GM21423 (cell line): ENCODE results near the gene ITGAL.

Experiments used
- ATAC-seq: cut with Tn5 transposase; IDR thresholded peaks from one replicate; pipeline ENCODE4 v1.9.1; 2021; ENCODE audit warnings: mild to moderate bottlenecking, moderate library complexity; ENCODE audit not compliant: unreplicated experiment

Gene ITGAL

DNA sequence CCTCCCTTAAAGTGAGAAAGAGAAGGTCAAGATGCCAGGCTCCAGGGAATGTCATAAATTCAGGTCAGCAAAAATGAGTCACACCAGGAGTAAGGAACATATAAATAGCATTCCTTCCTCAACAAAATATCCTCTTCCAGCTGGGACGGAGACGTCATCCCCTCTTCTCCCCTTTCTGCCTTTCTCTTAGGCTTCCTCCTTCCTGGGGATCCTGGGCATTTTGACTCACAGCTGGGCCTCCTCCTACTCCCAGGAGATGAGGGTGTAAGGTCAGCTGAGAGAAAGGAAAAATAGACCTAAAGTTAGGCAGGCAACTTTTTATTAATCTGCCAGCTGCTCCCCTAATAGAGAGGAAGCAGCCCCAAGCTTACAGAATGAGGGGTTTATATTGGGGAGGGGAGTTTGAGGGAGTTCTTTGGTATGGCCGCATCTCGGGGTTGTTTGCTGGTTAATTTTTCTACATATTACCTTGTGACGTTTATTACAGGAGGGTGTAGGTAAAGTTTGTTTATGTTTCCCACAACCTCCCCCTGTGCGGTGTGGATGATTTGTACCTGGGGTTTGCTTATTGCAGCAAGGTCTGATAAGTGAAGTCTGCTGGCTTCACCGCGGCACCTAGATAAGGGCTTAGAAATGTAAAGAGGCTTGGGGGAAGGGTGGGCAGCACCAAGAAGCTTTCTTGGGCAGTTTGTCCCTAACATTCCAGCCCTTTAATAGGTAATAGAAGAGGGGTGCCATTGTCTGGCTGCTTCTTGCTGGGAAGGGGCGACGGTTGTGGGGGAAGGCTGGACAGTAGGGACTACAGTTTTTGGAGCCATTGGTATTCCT lies 69.2 kb downstream of the ITGAL start:
- no peak for ATAC-seq

DNA sequence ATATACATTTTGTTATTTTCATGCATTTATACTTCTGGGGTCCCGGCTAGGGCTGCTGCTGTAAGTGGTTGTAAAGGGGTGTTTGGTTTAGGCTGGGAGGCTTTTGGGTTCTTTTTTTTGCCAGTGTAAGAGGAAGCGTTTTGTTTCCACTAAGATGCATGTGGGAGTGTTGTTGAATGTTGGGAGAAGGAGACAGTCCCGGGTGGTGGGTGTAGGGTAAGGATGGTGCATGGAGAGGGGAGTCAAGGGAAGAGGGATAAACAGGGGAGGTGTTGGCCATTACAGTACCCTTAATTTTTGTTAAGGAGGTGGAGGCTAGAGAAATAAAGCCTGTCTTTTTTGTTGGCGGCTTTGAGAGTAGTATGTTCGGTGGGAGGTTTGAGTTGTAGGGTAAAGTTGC lies 70.5 kb downstream of the ITGAL start:
- no peak for ATAC-seq

DNA sequence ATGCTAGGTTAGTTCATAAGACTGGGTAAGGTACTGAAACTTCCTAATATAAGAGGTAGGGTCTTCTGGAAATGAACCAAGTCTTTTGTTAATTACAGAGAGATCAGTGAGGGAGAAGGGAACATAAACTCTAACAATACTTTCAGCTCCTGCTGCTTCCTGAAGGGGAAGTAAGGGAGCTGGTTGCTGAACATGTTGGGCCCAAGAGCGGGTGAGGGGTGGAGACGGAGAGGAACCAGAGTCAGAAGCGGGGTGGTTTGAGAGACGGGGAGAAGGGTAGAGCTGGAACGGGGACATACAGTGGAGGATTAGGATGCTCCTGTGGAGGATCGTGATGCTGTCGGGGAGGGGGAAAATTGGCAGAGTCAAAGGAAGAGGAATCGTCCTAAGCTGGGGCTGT lies 73.6 kb downstream of the ITGAL start:
- ATAC-seq: no peak

DNA sequence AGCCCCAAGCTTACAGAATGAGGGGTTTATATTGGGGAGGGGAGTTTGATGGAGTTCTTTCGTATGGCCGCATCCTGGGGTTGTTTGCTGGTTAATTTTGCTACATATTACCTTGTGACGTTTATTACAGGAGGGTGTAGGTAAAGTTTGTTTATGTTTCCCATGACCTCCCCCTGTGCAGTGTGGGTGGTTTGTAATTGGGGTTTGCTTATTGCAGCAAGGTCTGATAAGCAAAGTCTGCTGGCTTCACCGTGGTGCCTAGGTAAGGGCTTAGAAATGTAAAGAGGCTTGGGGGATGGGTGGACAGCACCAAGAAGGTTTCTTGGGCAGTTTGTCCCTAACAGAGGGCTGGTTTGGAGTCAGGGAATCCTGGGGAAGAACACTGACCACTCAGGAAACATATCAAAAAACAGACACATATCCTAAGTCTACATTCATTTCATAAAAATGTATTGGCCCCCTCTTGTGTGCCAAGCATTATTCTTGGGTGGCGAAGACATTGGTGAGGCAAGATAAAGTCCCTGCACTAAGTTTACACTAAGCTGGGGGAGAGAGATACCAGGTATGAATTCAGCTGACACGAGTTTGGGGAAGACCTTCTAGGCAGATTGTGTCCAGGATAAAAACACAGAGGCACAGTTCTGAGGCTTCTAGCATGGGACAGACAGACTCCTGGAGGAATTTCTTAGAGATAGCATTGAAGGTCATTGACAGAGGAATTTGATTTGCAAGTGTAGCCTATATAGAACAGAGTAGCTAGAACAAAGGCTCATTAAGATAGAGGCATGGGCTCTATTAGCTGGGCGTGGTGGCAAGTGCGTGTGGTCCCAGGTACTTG lies 76.1 kb downstream of the ITGAL start:
- no peak for ATAC-seq

DNA sequence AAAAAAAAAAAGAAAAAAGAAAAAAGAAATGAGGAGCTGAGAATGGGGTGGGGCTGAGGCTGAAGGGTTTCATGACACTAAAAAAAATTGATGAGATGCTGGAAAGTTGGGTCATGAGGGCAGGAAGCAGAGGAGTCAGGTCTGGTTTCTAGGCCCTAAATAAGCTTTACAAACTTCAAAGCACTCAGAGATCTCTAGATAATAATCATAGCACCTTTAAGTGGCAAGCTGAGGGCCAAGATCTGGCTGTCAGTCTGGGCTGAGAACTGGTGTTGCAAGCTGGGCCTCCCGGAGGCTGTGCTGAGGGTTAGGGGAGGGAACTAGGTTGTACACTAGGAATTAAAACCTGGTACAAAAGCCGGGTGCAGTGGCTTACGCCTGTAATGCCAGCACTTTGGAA lies 79.2 kb downstream of the ITGAL start:
- ATAC-seq: no peak

DNA sequence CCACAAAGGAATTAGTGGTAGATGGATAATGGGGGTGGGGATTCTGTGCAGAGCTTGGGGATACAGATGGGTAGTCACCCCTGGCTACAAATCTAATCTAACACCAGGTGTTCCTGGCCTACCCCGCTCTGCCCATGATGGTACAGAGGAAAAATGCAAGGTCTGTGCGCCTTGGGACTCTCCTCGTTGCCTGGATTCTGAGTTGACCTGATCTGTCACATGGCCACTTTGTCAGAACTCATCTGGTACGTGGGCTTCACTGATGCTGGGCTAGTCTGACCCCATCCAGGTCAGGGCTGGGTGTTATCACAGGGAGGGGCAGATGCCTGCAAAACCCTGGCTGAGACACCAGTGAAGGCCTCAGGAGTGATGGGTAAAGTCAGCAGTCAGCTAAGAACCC lies 80.4 kb downstream of the ITGAL start:
- ATAC-seq: no peak

DNA sequence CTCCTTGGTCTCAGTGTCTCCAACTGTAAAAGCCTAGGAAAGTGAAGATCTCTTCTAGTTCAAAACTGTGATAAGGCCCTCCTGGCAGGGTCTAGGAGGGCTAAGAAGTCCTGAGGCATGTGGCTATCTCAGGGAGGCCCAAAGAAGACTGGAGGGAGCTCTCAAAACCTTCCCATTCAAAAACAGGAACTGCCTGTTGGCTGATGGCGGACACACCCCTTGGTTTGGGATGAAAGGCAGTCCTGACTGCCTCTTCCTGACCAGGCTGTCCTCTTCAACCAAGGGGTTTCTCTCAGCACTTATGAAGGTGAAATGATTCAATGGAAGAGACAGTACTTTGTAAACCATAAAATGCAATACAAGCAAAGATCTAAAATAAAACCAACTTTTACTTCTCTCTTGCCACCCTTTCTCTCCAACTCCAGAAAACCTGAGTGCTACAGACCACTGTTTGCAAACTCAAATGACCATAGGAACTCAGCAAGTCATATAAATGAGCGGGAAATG lies 80.9 kb downstream of the ITGAL start:
- ATAC-seq: no peak

DNA sequence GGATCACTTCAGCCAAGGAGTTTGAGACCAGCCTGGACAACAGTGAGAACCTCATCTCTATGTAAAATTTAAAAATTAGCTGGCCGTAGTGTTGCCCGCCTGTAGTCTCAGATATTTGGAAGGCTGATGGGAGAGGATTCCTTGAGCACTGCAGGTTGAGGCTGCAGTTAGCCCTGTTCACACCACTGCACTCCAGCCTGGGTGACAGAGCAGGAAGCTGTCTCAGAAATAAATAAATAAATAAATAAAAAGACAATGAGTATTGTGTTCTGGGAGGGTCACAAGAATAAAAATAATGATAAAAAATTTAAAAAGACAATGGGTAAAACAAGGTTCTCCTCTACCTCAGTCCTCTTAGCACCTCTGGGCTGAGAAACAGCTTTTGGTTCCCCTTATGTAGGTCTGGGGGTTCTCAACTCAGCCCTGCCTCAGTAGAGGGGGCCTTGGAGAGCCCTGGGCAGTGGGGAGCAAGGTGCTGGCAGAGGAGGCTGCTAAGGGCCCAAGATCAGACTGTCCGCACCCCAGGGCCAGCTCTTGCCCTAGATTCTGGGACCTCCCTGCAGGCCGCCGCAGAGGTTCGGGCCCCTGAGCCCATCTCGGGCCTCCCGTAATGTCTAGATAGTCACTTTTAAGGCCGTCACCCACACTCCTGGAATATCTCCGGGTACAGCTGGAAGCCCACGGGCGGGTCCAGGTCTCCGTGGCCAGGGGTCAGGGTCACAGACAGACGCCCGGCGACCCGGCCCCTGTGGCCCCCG lies 82.2 kb downstream of the ITGAL start:
- ATAC-seq: no peak

DNA sequence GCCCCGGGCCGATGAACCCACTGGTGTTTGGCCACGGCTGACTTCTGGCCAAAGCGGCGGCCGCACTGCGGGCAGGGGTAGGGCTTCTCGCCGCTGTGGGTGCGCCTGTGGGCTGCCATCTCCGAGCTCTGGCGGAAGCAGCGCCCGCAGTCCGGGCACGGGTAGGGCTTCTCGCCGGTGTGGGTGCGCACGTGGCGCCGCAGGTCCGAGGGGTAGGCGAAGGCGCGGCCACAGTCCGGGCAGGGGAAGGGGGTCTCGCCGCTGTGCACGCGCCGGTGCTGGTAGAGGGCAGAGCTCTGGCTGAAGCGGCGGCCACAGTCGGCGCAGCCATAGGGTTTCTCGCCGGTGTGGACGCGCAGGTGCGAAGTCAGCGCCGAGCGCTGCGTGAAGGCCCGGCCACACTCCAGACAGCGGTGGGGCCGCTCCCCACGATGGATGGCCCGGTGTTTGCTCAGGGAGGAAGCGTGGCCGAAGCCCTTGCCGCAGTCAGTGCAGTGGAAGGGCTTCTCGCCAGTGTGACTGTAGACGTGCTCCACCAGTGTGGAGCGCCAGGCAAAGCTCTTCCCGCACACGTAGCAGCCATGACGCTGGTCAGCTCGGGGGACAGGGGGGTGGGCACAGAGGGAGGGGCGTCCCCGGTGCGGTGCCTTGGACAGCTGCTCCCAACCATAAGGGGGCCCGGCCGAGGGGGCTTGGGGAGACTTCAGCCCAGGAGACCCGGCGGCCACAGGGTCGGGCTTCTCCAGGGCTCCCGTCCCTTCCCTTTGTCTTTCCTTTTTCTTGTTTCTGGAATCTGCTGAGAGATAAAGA lies 83.0 kb downstream of the ITGAL start:
- ATAC-seq: no peak

DNA sequence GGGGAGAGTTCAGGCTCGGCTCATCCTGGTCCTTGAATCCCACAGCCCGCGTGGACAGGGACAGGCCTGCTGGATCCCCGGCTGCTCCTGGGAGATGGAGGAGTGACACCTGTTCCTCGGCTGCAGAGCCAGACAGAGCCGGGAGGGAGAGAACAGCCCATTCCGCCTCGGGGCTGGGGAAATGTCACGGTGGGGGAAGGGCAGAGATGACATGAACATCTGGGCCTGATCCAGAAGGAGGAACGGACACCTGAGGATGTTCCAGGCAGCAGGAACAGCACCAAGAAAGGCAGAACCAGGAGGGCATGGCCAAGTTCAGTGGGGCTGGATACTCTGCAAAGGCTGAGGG lies 83.6 kb downstream of the ITGAL start:
- ATAC-seq: no peak

DNA sequence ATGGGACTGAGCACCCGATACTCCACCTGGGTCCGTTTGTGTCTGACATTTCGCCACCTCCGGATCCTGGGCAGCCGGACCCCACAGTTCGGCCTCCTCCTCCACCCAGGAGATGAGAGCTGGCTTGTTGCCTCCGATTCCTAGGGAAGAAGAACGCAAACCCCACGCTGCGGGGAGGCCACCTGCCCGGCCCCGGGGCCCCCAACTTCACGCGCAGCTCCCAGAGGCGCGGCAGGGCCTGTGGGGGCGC lies 85.1 kb downstream of the ITGAL start:
- ATAC-seq: peak; percentile 15

DNA sequence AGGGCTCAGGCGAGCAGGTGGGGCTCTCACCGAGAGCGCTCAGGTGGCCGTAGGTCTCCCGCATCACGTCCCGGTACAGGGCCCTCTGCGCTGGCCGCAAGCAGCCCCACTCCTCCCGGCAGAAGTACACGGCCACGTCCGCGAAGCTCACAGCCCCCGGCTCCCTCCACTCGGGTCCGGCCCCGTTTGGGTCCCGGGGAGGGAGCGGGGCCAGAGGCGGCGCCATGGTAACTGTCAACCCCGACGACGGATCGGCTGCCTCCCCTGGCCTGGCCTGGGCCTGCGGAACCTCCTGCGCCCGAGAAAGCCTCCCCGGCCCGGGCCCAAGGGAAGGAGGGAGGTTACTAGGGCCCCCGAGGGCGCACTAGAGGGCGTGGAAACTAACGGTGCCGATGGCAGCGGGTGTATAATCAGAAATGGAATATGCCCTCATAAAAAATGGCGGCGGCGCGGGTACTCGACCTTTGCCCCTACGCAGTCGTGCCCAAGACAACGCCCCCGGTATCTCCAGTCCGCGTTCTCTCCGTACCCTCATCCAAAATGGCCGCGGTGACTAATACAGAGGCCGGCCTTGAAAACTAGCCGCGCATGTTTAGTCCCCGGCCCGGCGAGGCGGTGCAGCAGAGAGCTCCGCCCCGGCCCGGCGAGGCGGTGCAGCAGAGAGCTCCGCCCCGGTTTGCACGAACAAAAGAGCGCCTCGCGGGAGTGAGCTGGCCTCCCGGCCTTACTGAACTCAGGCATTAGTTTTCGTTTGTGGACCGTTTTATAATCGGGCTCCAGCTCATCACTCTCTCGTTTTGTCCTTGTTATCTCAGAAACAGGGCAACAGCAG lies 85.6 kb downstream of the ITGAL start, which contains the start of gene ZNF764:
TSS of gene ZNF764 (minus strand) at position 418 of the 832 bp plus-strand sequence. CDS start at position 226, 192 bp downstream.
- peak; percentile 92 for ATAC-seq

DNA sequence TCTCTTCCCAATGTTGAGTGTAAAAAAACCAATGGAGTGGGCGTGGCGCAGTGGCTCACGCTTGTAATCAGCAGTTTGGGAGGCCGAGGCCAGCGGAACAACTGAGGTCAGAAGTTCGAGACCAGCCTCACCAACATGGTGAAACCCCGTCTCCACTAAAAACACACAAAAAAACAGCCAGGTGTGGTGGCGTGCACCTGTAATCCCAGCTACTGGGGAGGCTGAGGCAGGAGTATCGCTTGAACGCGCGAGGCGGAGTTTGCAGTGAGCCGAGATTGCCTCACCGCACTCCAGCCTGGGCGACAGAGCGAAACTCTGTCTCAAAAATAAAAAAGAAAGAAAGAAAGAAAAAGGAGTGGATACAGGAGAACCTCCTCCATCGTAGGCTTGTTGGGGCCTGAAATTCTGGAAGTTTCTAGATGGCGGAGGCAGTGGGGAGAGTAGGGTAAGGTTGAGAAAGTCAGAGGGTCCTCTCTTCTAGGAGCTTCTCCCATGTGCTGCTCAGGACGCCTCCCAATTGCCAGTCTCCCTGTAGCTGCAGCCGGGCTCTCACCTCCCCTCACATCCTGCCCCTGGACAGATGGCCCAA lies 86.3 kb downstream of the ITGAL start:
- no peak for ATAC-seq

DNA sequence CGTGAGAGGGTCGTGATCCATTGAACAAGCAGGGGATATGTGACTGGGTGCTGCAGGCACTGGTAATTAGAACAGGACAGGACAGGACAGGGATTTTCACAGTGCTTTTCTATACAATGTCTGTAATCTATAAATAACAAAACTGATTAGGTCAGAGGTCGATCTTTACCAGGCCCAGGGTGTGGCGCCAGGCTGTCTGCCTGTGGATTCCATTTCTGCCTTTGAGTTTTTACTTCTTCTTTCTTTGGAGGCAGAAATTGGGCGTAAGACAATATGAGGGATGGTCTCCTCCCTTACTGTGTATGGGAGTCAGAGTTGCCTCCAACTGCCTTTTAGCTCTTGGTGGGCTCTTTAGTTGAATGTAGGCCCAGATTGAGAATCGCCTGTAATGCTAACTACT lies 87.1 kb downstream of the ITGAL start:
- no peak for ATAC-seq

DNA sequence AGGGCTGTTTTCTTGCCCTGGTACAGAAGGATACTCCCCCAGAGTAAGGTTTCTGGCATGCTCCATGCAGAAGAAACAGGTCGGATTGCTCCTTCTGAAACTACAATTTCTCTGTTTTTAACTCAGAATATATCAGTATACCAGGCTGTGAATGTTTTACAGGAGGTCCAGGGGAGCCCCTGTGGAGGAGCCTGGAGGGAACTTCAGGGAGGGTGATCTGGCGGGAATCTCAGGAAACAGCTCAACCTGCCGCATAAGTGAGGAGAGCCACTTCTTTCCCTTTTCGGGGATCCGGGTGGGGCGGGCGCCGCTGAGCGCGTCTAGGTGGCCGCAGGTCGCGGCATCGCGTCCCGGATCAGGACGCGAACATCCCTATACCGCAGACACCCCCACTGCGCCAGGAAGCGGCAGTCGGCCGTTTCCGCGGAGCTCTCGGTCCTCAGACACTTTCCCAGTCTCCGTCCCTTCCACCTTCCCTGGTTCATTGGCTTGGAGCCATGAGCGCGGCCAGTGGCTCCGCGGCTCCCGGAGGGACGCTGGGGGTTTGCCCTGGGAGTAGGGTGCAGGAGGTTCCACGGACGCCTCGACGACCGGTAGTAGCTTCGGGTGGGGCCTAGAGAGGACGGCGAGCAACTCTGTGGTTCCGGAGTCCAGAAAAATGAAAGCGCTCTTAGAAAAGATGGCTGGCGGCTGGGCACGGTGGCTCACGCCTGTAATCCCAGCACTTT lies 88.7 kb downstream of the ITGAL start:
- no peak for ATAC-seq

DNA sequence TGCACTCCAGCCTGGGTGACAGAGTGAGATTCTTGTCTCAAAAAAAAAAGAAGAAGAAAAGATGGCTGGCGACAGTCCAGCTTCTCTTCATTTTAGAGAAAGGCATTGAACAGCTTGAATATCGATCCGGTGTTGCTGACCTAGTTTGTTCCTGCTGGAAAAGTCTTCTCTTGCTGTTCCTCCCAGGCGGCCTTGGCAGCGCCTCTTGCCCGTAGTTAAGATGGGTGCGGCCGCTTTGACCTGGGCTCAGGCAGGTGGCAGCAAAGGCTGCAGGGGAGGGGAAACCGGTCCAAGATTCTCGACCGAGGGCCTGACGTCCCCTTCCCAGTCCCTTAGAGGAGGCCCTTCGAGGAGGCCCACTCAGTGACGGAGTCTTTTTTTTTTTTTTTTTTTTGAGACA lies 89.5 kb downstream of the ITGAL start:
- no peak for ATAC-seq

DNA sequence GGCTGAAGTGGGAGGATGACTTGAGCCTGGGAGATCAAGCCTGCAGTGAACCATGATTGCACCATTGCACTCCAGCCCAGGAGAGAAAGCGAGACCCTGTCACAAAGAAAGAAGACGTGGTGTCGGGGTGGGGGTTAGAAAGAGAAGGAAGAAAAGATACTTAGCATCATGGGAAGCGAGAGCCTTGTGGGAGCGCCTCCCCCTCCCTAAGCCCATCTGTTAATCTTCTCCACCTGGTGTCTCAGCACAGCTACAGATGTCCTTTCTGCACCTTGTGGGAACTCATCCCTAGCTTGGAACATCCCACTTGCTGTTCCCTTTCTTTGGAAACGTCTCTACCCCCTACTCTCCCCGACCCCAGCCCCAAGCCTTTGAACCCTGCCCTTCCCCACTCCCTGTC lies 93.0 kb downstream of the ITGAL start:
- no peak for ATAC-seq

DNA sequence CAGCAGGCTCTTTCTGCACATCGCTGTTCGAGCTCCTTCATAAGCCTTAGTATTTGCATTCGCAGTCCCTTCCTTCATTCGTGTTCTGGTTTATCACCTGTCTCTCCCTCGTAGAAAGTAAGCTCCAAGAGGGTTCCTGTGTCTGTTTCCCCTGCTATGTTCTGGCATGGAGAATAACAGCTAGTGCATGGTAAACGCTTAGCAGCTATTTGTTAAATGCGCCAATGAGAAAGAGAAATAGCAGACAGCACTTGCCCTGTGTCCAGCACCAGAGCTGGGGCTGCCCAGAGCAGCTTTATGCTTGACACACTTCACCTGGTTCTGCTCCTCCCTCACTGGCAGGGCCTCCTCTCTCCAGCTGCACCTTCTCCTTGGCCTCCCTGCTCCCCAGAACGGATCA lies 93.4 kb downstream of the ITGAL start:
- ATAC-seq: no peak

DNA sequence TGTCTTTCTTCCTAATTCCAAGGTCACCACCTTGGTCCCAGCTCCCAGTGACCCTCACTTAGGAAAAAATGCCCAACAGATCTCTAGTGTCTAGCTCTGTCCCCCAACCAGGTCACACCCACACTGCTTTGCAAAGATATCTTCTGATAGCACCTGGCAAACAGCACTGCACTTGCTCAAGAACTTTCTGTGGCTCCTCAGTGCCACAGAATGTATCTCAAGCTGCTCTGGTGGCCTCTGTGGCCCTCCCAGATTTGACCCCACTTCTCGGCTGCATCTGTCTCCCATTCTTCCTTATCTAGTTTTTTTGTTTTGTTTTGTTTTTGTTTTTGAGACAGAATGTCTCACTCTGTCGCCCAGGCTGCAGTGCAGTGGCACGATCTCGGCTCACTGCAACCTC lies 94.0 kb downstream of the ITGAL start:
- no peak for ATAC-seq
